Upper lobe of right lung (tissue), 1 donor: ENCODE measurements around the gene GP2. TPM values are rescaled to one million over a fixed set of nuclear protein-coding genes. Genes with fewer than 3 reads are reported as not detected.

Experiments
- ATAC-seq: fragments of 200-7000 bp; cut with Tn5 transposase; one replicate; pipeline ENCODE4 v1.9.1; 2020; ENCODE audit warnings: mild to moderate bottlenecking, moderate library complexity
- DNase-seq: peaks from one replicate; pipeline ENCODE4 v3.0.0-alpha.2; 2020
- H3K27ac ChIP-seq: fragments of 200-600 bp; one replicate; pipeline ENCODE4 v1.8.0; 2022
- H3K27me3 ChIP-seq: fragments of 200-600 bp; one replicate; pipeline ENCODE4 v1.8.0; 2022; ENCODE audit warnings: mild to moderate bottlenecking
- H3K36me3 ChIP-seq: fragments of 200-600 bp; one replicate; pipeline ENCODE4 v1.8.0; 2022
- H3K4me1 ChIP-seq: fragments of 200-600 bp; one replicate; pipeline ENCODE4 v1.8.0; 2022
- H3K4me3 ChIP-seq: fragments of 200-600 bp; one replicate; pipeline ENCODE4 v1.8.0; 2022; ENCODE audit warnings: mild to moderate bottlenecking
- H3K9me3 ChIP-seq: fragments of 200-600 bp; one replicate; pipeline ENCODE4 v1.8.0; 2022
- intact Hi-C: fragments of 100-400 bp; cut with DNase I; formaldehyde crosslinking; loops from one replicate; pipeline ENCODE4 v1.11.0; 2022
- total RNA-seq: library from RNA; stranded (reverse); fragmentation: NEBNext Ultra II Directional; extraction: Animal tissue kit (Norgen Biotek cat#: 25700); gene quantifications from one replicate; pipeline ENCODE4 v1.2.1, GENCODE V29; 2021
- TF ChIP-seq, protein P1 (sequence below): fragments of 200-600 bp; IDR thresholded peaks from one replicate; pipeline ENCODE4 v1.8.0; 2022; ENCODE audit warnings: antibody characterized with exemption
- donor health status: DM: no; HTN: yes; CAD: no; lungs with severe emphysema.

Gene GP2
- total RNA-seq, 1 donor from 2014 or later = not detected

- Histone ChIP-seq H3K9me3 (no peaks in the 10 kb centered on the region), H3K4me3 (no peak overlapping the region), H3K27me3 (peaks cover 13% of the 10 kb centered on the region), H3K36me3 (no peaks in the 10 kb centered on the region), H3K4me1 (no peaks in the 10 kb centered on the region), H3K27ac (no peak overlapping the region)
- TF ChIP-seq, protein P1, sequence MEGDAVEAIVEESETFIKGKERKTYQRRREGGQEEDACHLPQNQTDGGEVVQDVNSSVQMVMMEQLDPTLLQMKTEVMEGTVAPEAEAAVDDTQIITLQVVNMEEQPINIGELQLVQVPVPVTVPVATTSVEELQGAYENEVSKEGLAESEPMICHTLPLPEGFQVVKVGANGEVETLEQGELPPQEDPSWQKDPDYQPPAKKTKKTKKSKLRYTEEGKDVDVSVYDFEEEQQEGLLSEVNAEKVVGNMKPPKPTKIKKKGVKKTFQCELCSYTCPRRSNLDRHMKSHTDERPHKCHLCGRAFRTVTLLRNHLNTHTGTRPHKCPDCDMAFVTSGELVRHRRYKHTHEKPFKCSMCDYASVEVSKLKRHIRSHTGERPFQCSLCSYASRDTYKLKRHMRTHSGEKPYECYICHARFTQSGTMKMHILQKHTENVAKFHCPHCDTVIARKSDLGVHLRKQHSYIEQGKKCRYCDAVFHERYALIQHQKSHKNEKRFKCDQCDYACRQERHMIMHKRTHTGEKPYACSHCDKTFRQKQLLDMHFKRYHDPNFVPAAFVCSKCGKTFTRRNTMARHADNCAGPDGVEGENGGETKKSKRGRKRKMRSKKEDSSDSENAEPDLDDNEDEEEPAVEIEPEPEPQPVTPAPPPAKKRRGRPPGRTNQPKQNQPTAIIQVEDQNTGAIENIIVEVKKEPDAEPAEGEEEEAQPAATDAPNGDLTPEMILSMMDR = no peak
- ATAC-seq = no peak
- intact Hi-C loops = no loop called here
- DNase-seq = no peak
These were observed 20.5 kb upstream of the GP2 start for GRCh38 chr16:20347666-20348364.

GRCh38 chr16:20344611-20345010 lies 17.3 kb upstream of the GP2 start:
- Histone ChIP-seq H3K27me3 (peaks cover 13% of the 10 kb centered on the region), H3K27ac (no peak overlapping the region), H3K4me1 (no peaks in the 10 kb centered on the region), H3K9me3 (no peaks in the 10 kb centered on the region), H3K36me3 (no peaks in the 10 kb centered on the region), H3K4me3 (no peak overlapping the region)
- TF ChIP-seq, protein P1 = no peak
- intact Hi-C loops = no loop called here
- DNase-seq (no peak), ATAC-seq (no peak)

- ATAC-seq = no peak
- intact Hi-C loops = no loop called here
These were observed 12.4 kb upstream of the GP2 start for GRCh38 chr16:20339744-20340143.

DNA sequence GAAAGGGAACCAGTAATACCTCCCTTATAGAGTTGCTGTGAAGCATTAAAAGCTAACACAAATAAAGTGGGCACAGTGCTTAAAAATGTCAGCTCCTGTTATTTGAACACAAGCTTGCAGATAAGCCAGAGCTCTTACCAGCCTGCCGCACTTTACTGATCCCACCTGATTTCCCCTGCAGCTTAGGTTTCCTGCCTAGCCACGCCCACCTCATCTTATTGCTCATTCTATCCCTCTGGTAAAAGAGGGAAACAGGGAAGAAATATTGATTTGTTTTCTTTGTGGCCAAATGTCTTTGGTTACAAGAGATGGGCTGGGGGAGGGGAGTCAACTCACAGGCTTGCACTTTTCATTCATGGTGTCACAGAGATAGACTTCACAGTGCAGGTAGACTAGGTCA lies 9.6 kb upstream of the GP2 start:
- DNase-seq (no peak), ATAC-seq (no peak)

More at GRCh38 chr16:20339744-20340143, 12.4 kb upstream of the GP2 start:
- no peak for DNase-seq
- Histone ChIP-seq H3K27ac (no peak overlapping the region), H3K4me1 (no peaks in the 10 kb centered on the region), H3K36me3 (no peaks in the 10 kb centered on the region), H3K9me3 (no peaks in the 10 kb centered on the region), H3K4me3 (no peak overlapping the region), H3K27me3 (no peaks in the 10 kb centered on the region)
- TF ChIP-seq, protein P1 = no peak

GRCh38 chr16:20334396-20334795 lies 7.1 kb upstream of the GP2 start:
- DNase-seq (no peak), ATAC-seq (no peak)
- TF ChIP-seq, protein P1 = no peak
- Histone ChIP-seq H3K4me1 (no peaks in the 10 kb centered on the region), H3K4me3 (no peak overlapping the region), H3K36me3 (no peaks in the 10 kb centered on the region), H3K9me3 (no peaks in the 10 kb centered on the region), H3K27me3 (no peaks in the 10 kb centered on the region), H3K27ac (no peak overlapping the region)
- intact Hi-C loops = no loop called here

More for the DNA sequence above, 9.6 kb upstream of the GP2 start:
- Histone ChIP-seq H3K9me3 (no peaks in the 10 kb centered on the region), H3K36me3 (no peaks in the 10 kb centered on the region), H3K4me1 (no peaks in the 10 kb centered on the region), H3K27ac (no peak overlapping the region), H3K27me3 (no peaks in the 10 kb centered on the region), H3K4me3 (no peak overlapping the region)
- intact Hi-C loops = no loop called here
- TF ChIP-seq, protein P1 = no peak
